ENCODE data around the gene ARFGAP3. TPM values are rescaled to one million over a fixed set of nuclear protein-coding genes. Genes with fewer than 3 reads are reported as not detected.

Gene ARFGAP3
- total RNA-seq, 1 experiment from 2014 or later: 16.9 TPM

DNA sequence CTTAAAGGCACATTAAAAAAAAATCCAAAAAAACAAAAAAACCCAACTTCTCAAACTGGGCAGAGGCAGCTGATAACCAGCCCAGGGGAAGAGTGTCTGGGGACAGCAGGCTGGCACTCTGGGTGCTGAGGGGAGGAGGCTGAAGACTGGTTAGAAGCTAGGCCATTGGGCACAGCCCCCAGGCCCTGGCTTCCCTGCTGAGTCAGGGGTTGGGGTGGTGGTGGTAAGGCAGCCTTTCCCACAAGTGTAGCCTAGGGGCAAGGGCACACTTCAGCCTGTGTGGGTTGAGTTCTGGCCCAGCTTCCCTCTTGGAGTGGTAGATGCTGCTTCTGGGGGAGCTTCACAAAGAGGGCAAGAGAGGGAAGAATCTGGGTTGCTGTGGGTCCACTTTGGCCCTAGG, 16.3 kb upstream of the ARFGAP3 start:
- Mint-ChIP-seq H3K4me3 (no peak overlapping the region), H3K27ac (no peak overlapping the region), H3K36me3 (peaks cover 25% of the 10 kb centered on the region), H3K9me3 (no peaks in the 10 kb centered on the region), H3K4me1 (no peaks in the 10 kb centered on the region), H3K27me3 (ENCODE audit: low read depth) (no peaks in the 10 kb centered on the region)
- no peak for DNase-seq (ENCODE audit: low spot score)
- ATAC-seq: no peak
- CTCF ChIA-PET: interaction anchor here (1.2 kb wide), 1 partner anchor 180 kb away, joined by 3 read pairs; no protein-coding TSS in a partner anchor
- POLR2A ChIA-PET: no interaction called here
- TF ChIP-seq JUN (CRISPR knock-in tag; IDR thresholded peaks at IDR 0.05) (no peak), CBFB (CRISPR knock-in tag; IDR thresholded peaks at IDR 0.05; ENCODE audit: low read depth) (no peak), ETV6 (CRISPR knock-in tag; IDR thresholded peaks at IDR 0.05) (no peak), NFE2L1 (CRISPR knock-in tag; IDR thresholded peaks at IDR 0.05) (no peak), EMX1 (CRISPR knock-in tag; IDR thresholded peaks at IDR 0.05) (no peak), RELA (CRISPR knock-in tag; IDR thresholded peaks at IDR 0.05; ENCODE audit: borderline replicate concordance) (no peak), SMAD3 (CRISPR knock-in tag; IDR thresholded peaks at IDR 0.05; ENCODE audit: borderline replicate concordance) (no peak), ZBTB21 (CRISPR knock-in tag; IDR thresholded peaks at IDR 0.05; ENCODE audit: borderline replicate concordance) (no peak), ZNF396 (CRISPR knock-in tag; IDR thresholded peaks at IDR 0.05; ENCODE audit: borderline replicate concordance) (no peak)
- TF ChIP-seq, protein P1, sequence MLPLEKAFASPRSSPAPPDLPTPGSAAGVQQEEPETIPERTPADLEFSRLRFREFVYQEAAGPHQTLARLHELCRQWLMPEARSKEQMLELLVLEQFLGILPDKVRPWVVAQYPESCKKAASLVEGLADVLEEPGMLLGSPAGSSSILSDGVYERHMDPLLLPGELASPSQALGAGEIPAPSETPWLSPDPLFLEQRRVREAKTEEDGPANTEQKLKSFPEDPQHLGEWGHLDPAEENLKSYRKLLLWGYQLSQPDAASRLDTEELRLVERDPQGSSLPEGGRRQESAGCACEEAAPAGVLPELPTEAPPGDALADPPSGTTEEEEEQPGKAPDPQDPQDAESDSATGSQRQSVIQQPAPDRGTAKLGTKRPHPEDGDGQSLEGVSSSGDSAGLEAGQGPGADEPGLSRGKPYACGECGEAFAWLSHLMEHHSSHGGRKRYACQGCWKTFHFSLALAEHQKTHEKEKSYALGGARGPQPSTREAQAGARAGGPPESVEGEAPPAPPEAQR (CRISPR knock-in tag; IDR thresholded peaks at IDR 0.05): no peak
- TF ChIP-seq, protein P2, sequence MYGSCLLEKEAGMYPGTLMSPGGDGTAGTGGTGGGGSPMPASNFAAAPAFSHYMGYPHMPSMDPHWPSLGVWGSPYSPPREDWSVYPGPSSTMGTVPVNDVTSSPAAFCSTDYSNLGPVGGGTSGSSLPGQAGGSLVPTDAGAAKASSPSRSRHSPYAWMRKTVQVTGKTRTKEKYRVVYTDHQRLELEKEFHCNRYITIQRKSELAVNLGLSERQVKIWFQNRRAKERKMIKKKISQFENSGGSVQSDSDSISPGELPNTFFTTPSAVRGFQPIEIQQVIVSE (CRISPR knock-in tag; IDR thresholded peaks at IDR 0.05; ENCODE audit: borderline replicate concordance): no peak
- TF ChIP-seq, protein P3, sequence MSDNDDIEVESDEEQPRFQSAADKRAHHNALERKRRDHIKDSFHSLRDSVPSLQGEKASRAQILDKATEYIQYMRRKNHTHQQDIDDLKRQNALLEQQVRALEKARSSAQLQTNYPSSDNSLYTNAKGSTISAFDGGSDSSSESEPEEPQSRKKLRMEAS (CRISPR knock-in tag; IDR thresholded peaks at IDR 0.05): no peak
- TF ChIP-seq, protein P4, sequence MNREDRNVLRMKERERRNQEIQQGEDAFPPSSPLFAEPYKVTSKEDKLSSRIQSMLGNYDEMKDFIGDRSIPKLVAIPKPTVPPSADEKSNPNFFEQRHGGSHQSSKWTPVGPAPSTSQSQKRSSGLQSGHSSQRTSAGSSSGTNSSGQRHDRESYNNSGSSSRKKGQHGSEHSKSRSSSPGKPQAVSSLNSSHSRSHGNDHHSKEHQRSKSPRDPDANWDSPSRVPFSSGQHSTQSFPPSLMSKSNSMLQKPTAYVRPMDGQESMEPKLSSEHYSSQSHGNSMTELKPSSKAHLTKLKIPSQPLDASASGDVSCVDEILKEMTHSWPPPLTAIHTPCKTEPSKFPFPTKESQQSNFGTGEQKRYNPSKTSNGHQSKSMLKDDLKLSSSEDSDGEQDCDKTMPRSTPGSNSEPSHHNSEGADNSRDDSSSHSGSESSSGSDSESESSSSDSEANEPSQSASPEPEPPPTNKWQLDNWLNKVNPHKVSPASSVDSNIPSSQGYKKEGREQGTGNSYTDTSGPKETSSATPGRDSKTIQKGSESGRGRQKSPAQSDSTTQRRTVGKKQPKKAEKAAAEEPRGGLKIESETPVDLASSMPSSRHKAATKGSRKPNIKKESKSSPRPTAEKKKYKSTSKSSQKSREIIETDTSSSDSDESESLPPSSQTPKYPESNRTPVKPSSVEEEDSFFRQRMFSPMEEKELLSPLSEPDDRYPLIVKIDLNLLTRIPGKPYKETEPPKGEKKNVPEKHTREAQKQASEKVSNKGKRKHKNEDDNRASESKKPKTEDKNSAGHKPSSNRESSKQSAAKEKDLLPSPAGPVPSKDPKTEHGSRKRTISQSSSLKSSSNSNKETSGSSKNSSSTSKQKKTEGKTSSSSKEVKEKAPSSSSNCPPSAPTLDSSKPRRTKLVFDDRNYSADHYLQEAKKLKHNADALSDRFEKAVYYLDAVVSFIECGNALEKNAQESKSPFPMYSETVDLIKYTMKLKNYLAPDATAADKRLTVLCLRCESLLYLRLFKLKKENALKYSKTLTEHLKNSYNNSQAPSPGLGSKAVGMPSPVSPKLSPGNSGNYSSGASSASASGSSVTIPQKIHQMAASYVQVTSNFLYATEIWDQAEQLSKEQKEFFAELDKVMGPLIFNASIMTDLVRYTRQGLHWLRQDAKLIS (CRISPR knock-in tag; IDR thresholded peaks at IDR 0.05; ENCODE audit: borderline replicate concordance): no peak

DNA sequence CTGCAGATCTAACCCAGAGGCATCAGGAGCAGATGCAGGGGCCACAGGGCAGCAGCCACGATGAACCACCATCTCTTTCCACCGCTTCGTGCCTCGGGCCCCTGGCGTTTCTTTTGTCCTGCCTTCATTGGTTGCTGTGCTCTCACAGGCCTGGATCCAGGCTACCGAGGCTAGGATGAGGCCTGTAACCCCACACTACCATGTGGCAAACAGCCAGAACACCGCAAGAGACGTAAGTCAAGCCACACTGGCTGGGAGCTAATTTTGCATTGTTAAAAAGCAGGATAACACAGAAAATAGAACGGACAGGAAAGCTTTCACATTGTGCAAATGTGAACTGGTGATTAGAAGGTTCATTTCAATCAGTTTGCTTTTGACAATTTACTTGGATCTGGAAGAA, 15.7 kb upstream of the ARFGAP3 start:
- no peak for ATAC-seq
- POLR2A ChIA-PET: no interaction called here
- DNase-seq (ENCODE audit: low spot score): no peak
- no peaks in the 10 kb centered on the region for H3K27me3 Mint-ChIP-seq (ENCODE audit: low read depth)
- H3K27ac Mint-ChIP-seq: no peak overlapping the region
- CTCF ChIA-PET: interaction anchor here (1.2 kb wide), 1 partner anchor 180 kb away, joined by 3 read pairs; no protein-coding TSS in a partner anchor
- peaks cover 24% of the 10 kb centered on the region for H3K36me3 Mint-ChIP-seq
- H3K4me1 Mint-ChIP-seq: no peaks in the 10 kb centered on the region
- H3K9me3 Mint-ChIP-seq: no peaks in the 10 kb centered on the region
- H3K4me3 Mint-ChIP-seq: no peak overlapping the region
- TF ChIP-seq TCF7 (CRISPR knock-in tag; IDR thresholded peaks at IDR 0.05; ENCODE audit: low read depth) (no peak), GTF2I (CRISPR knock-in tag; conservative IDR thresholded peaks at IDR 0.05) (no peak), NFYB (CRISPR knock-in tag; conservative IDR thresholded peaks at IDR 0.05; ENCODE audit: low read depth) (no peak)
- TF ChIP-seq, protein P5, sequence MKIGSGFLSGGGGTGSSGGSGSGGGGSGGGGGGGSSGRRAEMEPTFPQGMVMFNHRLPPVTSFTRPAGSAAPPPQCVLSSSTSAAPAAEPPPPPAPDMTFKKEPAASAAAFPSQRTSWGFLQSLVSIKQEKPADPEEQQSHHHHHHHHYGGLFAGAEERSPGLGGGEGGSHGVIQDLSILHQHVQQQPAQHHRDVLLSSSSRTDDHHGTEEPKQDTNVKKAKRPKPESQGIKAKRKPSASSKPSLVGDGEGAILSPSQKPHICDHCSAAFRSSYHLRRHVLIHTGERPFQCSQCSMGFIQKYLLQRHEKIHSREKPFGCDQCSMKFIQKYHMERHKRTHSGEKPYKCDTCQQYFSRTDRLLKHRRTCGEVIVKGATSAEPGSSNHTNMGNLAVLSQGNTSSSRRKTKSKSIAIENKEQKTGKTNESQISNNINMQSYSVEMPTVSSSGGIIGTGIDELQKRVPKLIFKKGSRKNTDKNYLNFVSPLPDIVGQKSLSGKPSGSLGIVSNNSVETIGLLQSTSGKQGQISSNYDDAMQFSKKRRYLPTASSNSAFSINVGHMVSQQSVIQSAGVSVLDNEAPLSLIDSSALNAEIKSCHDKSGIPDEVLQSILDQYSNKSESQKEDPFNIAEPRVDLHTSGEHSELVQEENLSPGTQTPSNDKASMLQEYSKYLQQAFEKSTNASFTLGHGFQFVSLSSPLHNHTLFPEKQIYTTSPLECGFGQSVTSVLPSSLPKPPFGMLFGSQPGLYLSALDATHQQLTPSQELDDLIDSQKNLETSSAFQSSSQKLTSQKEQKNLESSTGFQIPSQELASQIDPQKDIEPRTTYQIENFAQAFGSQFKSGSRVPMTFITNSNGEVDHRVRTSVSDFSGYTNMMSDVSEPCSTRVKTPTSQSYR (CRISPR knock-in tag; IDR thresholded peaks at IDR 0.05): no peak
- TF ChIP-seq, protein P6, sequence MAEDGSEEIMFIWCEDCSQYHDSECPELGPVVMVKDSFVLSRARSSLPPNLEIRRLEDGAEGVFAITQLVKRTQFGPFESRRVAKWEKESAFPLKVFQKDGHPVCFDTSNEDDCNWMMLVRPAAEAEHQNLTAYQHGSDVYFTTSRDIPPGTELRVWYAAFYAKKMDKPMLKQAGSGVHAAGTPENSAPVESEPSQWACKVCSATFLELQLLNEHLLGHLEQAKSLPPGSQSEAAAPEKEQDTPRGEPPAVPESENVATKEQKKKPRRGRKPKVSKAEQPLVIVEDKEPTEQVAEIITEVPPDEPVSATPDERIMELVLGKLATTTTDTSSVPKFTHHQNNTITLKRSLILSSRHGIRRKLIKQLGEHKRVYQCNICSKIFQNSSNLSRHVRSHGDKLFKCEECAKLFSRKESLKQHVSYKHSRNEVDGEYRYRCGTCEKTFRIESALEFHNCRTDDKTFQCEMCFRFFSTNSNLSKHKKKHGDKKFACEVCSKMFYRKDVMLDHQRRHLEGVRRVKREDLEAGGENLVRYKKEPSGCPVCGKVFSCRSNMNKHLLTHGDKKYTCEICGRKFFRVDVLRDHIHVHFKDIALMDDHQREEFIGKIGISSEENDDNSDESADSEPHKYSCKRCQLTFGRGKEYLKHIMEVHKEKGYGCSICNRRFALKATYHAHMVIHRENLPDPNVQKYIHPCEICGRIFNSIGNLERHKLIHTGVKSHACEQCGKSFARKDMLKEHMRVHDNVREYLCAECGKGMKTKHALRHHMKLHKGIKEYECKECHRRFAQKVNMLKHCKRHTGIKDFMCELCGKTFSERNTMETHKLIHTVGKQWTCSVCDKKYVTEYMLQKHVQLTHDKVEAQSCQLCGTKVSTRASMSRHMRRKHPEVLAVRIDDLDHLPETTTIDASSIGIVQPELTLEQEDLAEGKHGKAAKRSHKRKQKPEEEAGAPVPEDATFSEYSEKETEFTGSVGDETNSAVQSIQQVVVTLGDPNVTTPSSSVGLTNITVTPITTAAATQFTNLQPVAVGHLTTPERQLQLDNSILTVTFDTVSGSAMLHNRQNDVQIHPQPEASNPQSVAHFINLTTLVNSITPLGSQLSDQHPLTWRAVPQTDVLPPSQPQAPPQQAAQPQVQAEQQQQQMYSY (CRISPR knock-in tag; IDR thresholded peaks at IDR 0.05): no peak
- TF ChIP-seq, protein P7, sequence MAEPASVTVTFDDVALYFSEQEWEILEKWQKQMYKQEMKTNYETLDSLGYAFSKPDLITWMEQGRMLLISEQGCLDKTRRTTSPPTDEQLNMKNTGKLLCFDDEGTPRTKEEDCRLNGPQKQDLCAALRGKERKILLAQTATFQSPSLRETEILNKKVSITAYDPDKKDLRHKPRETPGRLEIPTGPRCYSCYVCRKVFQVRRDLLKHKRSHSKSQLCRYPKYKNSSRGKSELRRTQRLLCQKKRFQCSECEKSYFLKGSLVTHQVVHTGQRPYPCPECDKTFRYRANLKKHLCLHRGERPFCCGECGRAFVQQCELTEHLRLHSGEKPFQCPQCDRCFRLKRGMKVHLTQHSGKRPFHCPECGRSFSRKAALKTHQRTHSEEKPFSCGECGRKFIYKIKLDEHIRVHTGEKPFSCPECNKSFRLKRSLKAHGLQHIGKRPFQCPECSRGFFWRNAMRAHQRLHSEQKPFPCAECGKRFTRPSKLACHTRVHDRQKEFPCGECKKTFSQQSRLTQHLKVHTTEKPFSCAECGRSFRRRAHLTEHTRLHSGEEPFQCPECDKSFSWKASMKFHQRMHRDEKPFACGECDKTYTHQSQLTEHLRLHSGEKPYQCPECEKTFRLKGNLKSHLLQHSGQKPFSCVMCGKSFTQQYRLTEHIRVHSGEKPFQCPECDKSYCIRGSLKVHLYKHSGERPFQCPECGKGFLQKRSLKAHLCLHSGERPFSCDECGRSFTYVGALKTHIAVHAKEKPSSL (CRISPR knock-in tag; conservative IDR thresholded peaks at IDR 0.05): no peak

Data from WTC11 (cell line).